Camera-type eye (tissue), 1 donor: ENCODE measurements around the gene CCDC183. TPM values are rescaled to one million over a fixed set of nuclear protein-coding genes. Genes with fewer than 3 reads are reported as not detected.

Experiments used
- total RNA-seq: library from RNA; depleted of rRNA; stranded (reverse); fragments of >200 nt; gene quantifications from one replicate; pipeline ENCODE4 v1.2.3, GENCODE V29; 2014

The CCDC183 gene
- total RNA-seq, result 2.0 TPM

DNA sequence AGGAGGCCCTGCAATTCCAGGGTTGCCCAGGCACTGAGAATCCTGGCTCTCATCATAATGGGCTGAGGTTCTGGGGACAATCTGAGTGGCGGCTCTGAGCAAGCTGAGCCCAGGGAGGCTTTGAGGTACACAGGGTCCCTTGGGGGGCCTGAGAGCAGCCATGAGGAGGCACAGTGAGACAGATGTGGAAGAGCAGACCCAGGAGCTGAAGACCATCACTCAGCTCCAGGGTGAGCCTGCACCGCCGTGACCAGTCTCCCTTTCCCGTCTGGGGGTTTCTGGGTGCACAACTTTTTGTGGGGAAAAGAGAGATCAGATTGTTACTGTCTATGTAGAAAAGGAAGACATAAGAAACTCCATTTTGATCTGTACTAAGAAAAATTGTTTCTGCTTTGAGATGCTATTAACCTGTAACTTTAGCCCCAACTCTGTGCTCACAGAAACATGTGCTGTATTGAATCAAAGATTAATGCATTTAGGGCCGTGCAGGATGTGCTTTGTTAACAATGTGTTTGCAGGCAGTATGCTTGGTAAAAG, at the start of gene CCDC183:
Gene CCDC183, plus strand, starts transcription at position 101 of the 537 bp plus-strand sequence. Its CDS starts 60 bp downstream, at position 161.

DNA sequence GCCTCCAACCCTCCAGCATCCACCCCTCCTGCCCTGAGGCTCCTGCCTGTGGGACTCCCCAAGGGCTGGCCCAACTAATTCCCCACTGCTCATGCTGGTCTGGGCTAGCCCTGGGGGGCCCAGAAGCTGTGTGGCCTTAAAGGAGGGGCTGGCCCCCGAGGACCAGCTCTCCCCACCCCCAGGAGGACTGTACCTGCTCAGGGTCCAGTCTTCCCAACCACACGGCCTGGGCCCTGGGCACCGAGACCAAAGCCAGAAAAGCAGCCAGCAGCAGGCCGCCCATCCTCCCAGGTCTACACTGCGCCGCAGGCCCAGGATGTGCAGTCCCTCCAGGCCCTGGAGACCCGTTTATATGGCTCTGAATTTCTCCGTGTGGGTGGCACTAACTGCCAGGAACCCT, 47.9 kb upstream of the CCDC183 start, which contains the start of gene LCN6:
Gene LCN6, minus strand, starts transcription at position 325 of the 400 bp plus-strand sequence. Its CDS starts 42 bp downstream, at position 283.

DNA sequence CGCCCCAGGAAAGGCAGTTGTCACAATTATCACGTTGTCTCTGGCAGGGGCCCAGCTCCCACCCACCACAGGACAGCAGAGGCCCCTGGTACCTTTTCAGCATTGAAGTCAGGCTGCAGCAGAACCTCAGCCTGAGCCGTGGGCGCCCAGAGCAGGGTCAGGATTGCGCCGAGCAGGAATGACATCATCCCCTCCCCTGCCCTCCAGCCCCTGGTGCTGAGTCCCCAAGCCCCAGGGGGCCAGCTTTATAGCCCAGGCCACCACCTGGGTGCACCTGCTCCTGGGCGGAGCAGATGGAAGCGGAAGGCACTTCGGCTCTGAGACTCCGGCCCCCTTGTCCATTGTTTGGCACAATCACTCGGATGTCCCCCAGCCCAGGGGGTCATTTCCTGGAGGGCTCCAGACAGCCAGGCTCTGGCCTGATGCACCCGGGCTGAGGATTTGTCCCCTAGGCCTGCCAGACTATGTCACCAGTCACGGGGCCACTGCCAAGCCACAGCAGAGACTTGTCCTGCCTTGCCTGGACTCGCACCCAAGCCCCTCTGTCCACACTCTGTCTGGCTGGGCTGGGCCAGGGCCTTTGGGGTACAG, 31.7 kb upstream of the CCDC183 start, which contains the start of gene LCN15:
Gene LCN15, minus strand, starts transcription at position 218 of the 591 bp plus-strand sequence. Its CDS starts 30 bp downstream, at position 188.

DNA sequence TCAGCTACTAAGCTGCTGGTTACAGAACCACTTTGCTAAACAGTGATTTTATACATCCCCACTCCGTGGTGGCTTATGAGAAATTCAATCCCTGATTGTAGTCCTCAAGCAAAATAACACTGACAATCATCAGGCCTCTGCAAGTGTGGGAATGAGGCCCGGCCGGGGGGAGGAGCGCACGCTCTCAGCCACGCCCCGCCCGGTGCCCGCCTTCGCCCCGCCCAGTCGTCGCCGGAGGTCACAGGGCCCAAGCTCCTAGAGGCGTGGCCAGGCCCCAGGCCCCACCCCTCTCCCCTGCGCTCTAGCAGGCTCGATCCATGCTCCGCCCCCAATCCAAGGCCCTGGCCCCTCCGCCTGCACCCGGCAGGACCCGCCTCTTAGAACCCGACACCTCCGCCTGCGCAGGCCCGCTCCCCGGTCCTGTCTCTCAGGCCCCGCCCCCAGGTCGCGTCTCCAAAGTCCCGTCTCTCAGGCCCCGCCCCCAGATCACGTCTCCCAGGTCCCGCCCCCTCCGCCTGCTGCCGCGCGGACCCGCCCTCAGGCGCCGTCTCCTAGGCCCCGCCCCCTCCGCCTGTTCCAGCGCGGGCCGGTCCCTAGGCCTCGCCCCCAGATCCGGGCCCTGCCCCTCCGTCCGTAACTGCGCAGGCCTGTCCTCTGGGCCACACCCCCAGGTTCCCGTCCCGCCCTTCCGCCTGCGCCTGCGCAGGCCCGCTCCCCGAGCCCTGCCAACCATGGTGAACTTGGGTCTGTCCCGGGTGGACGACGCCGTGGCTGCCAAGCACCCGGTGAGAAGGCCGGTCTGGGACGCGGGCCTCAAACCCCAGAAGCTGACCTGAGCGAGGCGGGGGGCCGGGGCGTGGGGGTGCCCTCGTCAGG, 5.3 kb upstream of the CCDC183 start, which contains the start of gene TMEM141:
Gene TMEM141, plus strand, starts transcription at position 705 of the 876 bp plus-strand sequence. Its CDS starts 27 bp downstream, at position 732.

DNA sequence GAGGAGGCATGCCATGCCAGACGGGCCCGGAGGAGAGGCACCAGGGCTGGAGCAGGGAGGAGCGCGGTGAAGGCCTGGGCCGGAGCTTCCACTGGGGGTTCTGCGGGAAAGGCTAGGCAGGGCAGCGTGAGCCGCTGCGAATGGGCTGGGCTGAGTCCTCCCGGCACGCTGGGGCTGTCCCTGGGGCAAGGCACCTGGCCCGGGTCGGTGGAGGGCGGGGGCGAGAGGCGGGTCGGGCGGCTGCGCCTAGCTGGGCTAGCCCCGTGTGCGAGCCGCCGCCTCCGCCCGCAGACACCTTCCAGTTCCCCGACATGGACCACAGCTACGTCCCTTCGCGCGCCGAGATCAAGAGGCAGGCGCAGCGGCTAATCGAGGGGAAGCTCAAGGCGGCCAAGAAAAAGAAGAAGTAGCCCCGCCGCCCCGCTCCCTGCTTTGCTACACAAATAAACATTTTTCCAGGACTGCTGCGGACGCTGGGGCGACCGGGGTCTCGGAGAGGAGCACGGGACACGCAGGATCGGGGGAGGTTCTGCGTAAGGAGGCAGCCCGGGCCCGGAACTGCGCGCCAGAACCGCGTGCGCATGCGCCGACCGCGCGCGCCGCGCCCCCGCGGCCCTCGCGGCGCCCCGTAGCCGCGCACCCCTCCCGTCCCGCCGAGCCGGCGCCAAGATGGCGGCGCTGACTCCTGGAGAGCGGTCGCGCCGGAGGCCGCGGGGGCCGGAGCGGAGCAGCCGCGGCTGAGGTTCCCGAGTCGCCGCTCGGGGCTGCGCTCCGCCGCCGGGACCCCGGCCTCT, 11.3 kb downstream of the CCDC183 start, which contains the start of gene RABL6:
Gene RABL6, plus strand, starts transcription at position 668 of the 794 bp plus-strand sequence. CDS start 249 bp downstream, outside the sequence.

DNA sequence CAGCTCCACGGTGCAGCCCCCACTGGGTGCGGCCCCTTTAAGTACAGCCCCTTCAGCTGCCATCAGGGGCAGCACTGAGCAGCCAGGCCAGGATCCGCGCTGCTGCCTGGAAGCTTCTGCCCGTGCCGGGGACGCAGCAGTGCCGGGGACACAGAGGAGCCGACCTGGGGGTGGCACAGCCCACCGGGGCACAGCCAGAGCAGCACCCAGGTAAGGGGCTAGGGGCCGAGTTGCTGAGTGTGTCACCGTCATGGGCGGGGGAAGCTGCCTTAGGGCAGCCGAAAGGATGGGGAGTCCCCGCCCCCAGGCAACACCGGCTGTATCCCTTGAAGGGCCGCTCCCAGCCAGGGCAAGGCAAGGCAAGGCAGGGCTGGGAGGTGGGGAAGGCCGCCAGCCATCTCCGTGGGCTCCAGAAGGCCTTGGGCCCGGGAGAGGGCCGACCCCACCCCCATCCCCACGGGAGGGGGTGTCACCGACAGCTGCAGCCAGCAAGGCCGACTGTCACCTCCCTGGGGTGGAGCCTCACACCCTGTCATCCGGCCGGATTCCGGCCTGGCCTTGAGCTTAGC, 46.3 kb downstream of the CCDC183 start, which contains the start of gene AJM1:
Gene AJM1, plus strand, starts transcription at position 99 of the 569 bp plus-strand sequence. CDS start 1,937 bp downstream, outside the sequence.

DNA sequence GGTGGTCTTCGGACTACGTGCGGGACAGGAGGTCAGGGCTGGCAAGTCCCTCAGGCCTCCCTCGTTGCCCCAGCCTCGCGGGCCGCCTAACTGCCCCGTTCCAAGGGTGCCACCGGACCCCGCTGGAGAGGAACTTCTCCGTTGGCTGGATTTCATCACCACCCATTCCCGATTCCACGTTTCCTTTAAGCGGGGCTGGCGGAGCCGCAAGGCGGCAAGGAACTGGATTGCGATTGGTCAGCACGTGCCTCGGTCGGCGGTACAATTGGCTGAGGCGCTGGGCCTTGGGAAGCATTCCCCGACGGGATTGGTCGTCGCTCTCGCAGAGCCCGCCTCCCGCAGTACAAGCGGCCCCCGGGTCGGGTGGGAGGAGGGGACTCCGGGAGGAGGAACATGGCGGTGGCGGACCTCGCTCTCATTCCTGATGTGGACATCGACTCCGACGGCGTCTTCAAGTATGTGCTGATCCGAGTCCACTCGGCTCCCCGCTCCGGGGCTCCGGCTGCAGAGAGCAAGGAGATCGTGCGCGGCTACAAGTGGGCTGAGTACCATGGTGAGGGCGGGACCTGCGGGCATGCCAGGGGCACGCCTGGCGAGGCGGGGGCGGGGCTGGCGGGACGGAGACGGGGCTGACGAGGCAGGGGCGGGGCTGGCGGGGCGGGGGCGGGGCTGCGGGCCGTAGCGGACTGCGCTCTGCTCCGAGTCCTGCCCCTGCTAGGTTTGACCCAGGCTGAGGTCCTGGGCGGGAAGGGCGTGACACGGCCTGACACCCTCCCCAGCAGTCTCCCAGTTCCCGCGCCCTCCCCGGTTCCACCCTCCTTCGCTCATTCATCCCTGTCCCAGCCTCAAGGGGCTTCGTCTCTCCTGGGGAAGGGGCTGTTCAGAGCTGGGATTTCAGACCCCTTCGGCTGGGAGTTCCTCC, 53.2 kb downstream of the CCDC183 start, which contains the start of gene PHPT1:
Gene PHPT1, plus strand, starts transcription at position 372 of the 922 bp plus-strand sequence. Its CDS starts 22 bp downstream, at position 394.

DNA sequence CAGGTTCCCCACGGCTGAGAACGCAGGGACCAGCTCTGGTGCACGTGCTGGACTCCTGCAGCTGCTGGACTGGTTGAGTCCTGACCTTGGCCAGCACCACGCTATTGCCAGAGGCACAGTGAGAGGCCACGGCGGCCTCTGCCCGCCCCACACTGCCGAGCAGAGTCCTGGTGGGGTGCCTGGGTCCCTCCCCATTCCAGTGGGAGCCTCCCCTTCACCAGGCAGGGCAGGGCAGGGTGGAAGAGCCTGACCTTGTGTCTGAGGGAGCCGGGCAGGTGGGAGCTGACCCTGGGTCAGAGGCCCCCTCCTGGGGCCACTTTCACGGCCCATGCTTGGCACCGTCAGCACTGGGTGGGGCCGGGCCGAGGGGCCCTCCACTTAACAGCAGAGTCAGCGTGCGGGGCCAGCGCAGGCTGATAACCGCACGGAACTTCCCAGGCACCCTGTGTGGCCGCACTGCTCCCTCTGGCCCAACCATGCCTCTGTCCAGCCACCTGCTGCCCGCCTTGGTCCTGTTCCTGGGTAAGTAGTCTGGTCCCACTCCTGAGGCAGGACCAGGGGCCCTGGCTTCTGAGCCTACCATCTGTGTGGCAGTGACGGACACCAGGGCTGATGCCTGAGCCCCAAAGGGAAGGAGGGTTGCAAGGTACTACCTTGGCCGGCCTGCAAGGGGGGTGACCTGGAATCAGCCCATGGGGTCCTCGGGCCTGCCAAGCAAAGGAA, 56.0 kb downstream of the CCDC183 start, which contains the start of gene MAMDC4:
Gene MAMDC4, plus strand, starts transcription at position 406 of the 723 bp plus-strand sequence. Its CDS starts 71 bp downstream, at position 477.

Other genes starting within 250 kb of the CCDC183 start
- 36.1 TPM for gene EGFL7, start 133.4 kb upstream of the CCDC183 start, total RNA-seq
- gene AGPAT2, start 108.9 kb upstream of the CCDC183 start, total RNA-seq, result 16.9 TPM
- 26.2 TPM for gene DIPK1B, start 83.8 kb upstream of the CCDC183 start, total RNA-seq
- gene LCN10, start 53.4 kb upstream of the CCDC183 start, total RNA-seq, result 1.4 TPM
- gene LCN6, start 47.8 kb upstream of the CCDC183 start, total RNA-seq, result not detected
- gene LCN8, start 38.1 kb upstream of the CCDC183 start, total RNA-seq, result 0.38 TPM
- not detected for gene LCN15, start 31.8 kb upstream of the CCDC183 start, total RNA-seq
- gene TMEM141, start 5.0 kb upstream of the CCDC183 start, total RNA-seq, result 31.1 TPM
- gene RABL6, start 11.6 kb downstream of the CCDC183 start, total RNA-seq, result 38.6 TPM
- gene AJM1, start 46.1 kb downstream of the CCDC183 start, total RNA-seq, result 2.0 TPM
- 55.5 TPM for gene PHPT1, start 53.1 kb downstream of the CCDC183 start, total RNA-seq
- 8.2 TPM for gene MAMDC4, start 56.0 kb downstream of the CCDC183 start, total RNA-seq
- gene EDF1, start 70.0 kb downstream of the CCDC183 start, total RNA-seq, result 222 TPM
- gene TRAF2, start 90.2 kb downstream of the CCDC183 start, total RNA-seq, result 15.9 TPM
- gene FBXW5, start 148.4 kb downstream of the CCDC183 start, total RNA-seq, result 101 TPM
- not detected for gene C8G, start 148.9 kb downstream of the CCDC183 start, total RNA-seq
- gene LCN12, start 155.9 kb downstream of the CCDC183 start, total RNA-seq, result 2.9 TPM
- 230 TPM for gene PTGDS, start 181.2 kb downstream of the CCDC183 start, total RNA-seq
- gene LCNL1, start 186.7 kb downstream of the CCDC183 start, total RNA-seq, result 1.2 TPM
- gene PAXX, start 196.1 kb downstream of the CCDC183 start, total RNA-seq, result 25.7 TPM
- 1.1 TPM for gene CLIC3, start 200.2 kb downstream of the CCDC183 start, total RNA-seq
- gene ABCA2, start 231.9 kb downstream of the CCDC183 start, total RNA-seq, result 49.9 TPM
- gene FUT7, start 235.8 kb downstream of the CCDC183 start, total RNA-seq, result not detected
- gene NPDC1, start 249.8 kb downstream of the CCDC183 start, total RNA-seq, result 56.4 TPM